HEK293 (cell line): Measurements from ENCODE around the gene PHACTR3.

Experiments used
- CTCF ChIA-PET: fragments of 350-600 bp; formaldehyde crosslinking; extraction: SDS; loops from one replicate; lab custom pipeline; 2021; ENCODE audit warnings: antibody characterized with exemption; lab: Yijun Ruan, JAX
- POLR2A ChIA-PET: fragments of 300-600 bp; formaldehyde crosslinking; extraction: SDS; loops from one replicate; lab custom pipeline; 2020; ENCODE audit warnings: antibody characterized with exemption, inconsistent platforms; lab: Yijun Ruan, JAX
- H3K27ac ChIP-seq: fragments of 200-500 bp; sonication (Bioruptor generic); 2 replicates; pipeline ENCODE4 v1.5.1; 2014; ENCODE audit warnings: low read depth, low read length, control low read depth, inconsistent platforms; ENCODE audit errors: extremely low read depth
- H3K36me3 ChIP-seq, 2 experiments: fragments of 200-500 bp in 1 of 2; sonication (Bioruptor generic) in 1 of 2; 1 replicate in 1 of 2; 2 replicates in 1 of 2; pipeline ENCODE4 v1.5.1; 2014 to 2017; ENCODE audit warnings: inconsistent platforms in 2 of 2, low read length in 2 of 2; ENCODE audit not compliant: control insufficient read depth in 2 of 2, insufficient read depth in 1 of 2
- H3K4me1 ChIP-seq: fragments of 200-500 bp; sonication (Bioruptor generic); 2 replicates; pipeline ENCODE4 v1.5.1; 2014; ENCODE audit warnings: mild to moderate bottlenecking, low read length, inconsistent platforms; ENCODE audit not compliant: control insufficient read depth, insufficient read depth
- H3K4me3 ChIP-seq: 2 replicates; pipeline ENCODE4 v1.5.1; 2011; ENCODE audit warnings: low read depth, mild to moderate bottlenecking, control low read depth, low read length, moderate library complexity
- H3K9me3 ChIP-seq: fragments of 200-500 bp; sonication (Bioruptor generic); 2 replicates; pipeline ENCODE4 v1.5.1; 2014; ENCODE audit warnings: low read depth, low read length, inconsistent platforms; ENCODE audit not compliant: control insufficient read depth, insufficient read depth
- KLF8 ChIP-seq: fragments of 450-650 bp; formaldehyde crosslinking; IDR thresholded peaks from 2 replicates; pipeline ENCODE4 v1.5.1; 2016; ENCODE audit warnings: missing biosample characterization, missing genetic modification characterization
- MEIS1 ChIP-seq: sonication (generic); formaldehyde crosslinking; IDR thresholded peaks from 2 replicates; pipeline ENCODE4 v1.8.1; 2022; ENCODE audit warnings: missing genetic modification reagents, mild to moderate bottlenecking, borderline replicate concordance
- SCRT1 ChIP-seq: fragments of 450-650 bp; formaldehyde crosslinking; IDR thresholded peaks from 2 replicates; pipeline ENCODE4 v1.5.1; 2016; ENCODE audit warnings: missing biosample characterization, missing genetic modification characterization, borderline replicate concordance
- SP2 ChIP-seq: fragments of 450-650 bp; formaldehyde crosslinking; IDR thresholded peaks from 2 replicates; pipeline ENCODE4 v1.5.1; 2016; ENCODE audit warnings: missing biosample characterization, missing genetic modification characterization
- ZBTB1 ChIP-seq: fragments of 450-650 bp; formaldehyde crosslinking; IDR thresholded peaks from 2 replicates; pipeline ENCODE4 v1.5.1; 2016; ENCODE audit warnings: missing biosample characterization, missing genetic modification characterization
- ZFHX2 ChIP-seq: fragments of 450-650 bp; formaldehyde crosslinking; conservative IDR thresholded peaks from 2 replicates; pipeline ENCODE4 v1.5.1; 2016; ENCODE audit warnings: missing biosample characterization, missing genetic modification characterization
- ZNF140 ChIP-seq: fragments of 450-650 bp; formaldehyde crosslinking; IDR thresholded peaks from 2 replicates; pipeline ENCODE4 v1.5.1; 2016; ENCODE audit warnings: missing biosample characterization, missing genetic modification characterization
- ZNF248 ChIP-seq: fragments of 450-650 bp; formaldehyde crosslinking; IDR thresholded peaks from 2 replicates; pipeline ENCODE4 v1.5.1; 2017; ENCODE audit warnings: missing biosample characterization, missing genetic modification characterization
- ZNF335 ChIP-seq: fragments of 450-650 bp; formaldehyde crosslinking; conservative IDR thresholded peaks from 2 replicates; pipeline ENCODE4 v1.5.1; 2016; ENCODE audit warnings: missing biosample characterization, missing genetic modification characterization
- ZNF366 ChIP-seq: fragments of 450-650 bp; formaldehyde crosslinking; conservative IDR thresholded peaks from 2 replicates; pipeline ENCODE4 v1.5.1; 2016; ENCODE audit warnings: missing biosample characterization, missing genetic modification characterization
- ZNF394 ChIP-seq: fragments of 450-650 bp; formaldehyde crosslinking; IDR thresholded peaks from 2 replicates; pipeline ENCODE4 v1.5.1; 2016; ENCODE audit warnings: missing biosample characterization, missing genetic modification characterization, mild to moderate bottlenecking, moderate library complexity, borderline replicate concordance
- ZNF404 ChIP-seq: fragments of 450-650 bp; formaldehyde crosslinking; IDR thresholded peaks from 2 replicates; pipeline ENCODE4 v1.5.1; 2017; ENCODE audit warnings: missing biosample characterization, missing genetic modification characterization
- ZNF514 ChIP-seq: fragments of 450-650 bp; formaldehyde crosslinking; IDR thresholded peaks from 2 replicates; pipeline ENCODE4 v1.5.1; 2016; ENCODE audit warnings: missing biosample characterization, missing genetic modification characterization
- ZNF521 ChIP-seq: fragments of 450-650 bp; formaldehyde crosslinking; IDR thresholded peaks from 2 replicates; pipeline ENCODE4 v1.5.1; 2017; ENCODE audit warnings: missing biosample characterization, mild to moderate bottlenecking, missing genetic modification characterization
- ZNF560 ChIP-seq: fragments of 450-650 bp; formaldehyde crosslinking; IDR thresholded peaks from 2 replicates; pipeline ENCODE4 v1.5.1; 2017; ENCODE audit warnings: missing biosample characterization, missing genetic modification characterization, borderline replicate concordance
- ZNF610 ChIP-seq: fragments of 450-650 bp; formaldehyde crosslinking; IDR thresholded peaks from 2 replicates; pipeline ENCODE4 v1.5.1; 2016; ENCODE audit warnings: missing biosample characterization, missing genetic modification characterization, borderline replicate concordance
- ZNF777 ChIP-seq: fragments of 450-650 bp; formaldehyde crosslinking; IDR thresholded peaks from 2 replicates; pipeline ENCODE4 v1.5.1; 2017; ENCODE audit warnings: missing biosample characterization, missing genetic modification characterization, borderline replicate concordance
- TF ChIP-seq, protein P1 (sequence below): fragments of 450-650 bp; formaldehyde crosslinking; IDR thresholded peaks from 2 replicates; pipeline ENCODE4 v1.5.1; 2016; ENCODE audit warnings: missing biosample characterization, missing genetic modification characterization
- TF ChIP-seq, protein P2 (sequence below): sonication (generic); formaldehyde crosslinking; IDR thresholded peaks from 2 replicates; pipeline ENCODE4 v1.8.1; 2022; ENCODE audit warnings: mild to moderate bottlenecking, moderate library complexity, missing genetic modification reagents
- TF ChIP-seq, protein P3 (sequence below): fragments of 450-650 bp; formaldehyde crosslinking; conservative IDR thresholded peaks from 2 replicates; pipeline ENCODE4 v1.5.1; 2016; ENCODE audit warnings: low read depth, missing biosample characterization, missing genetic modification characterization
- TF ChIP-seq, protein P4 (sequence below): fragments of 450-650 bp; formaldehyde crosslinking; IDR thresholded peaks from 2 replicates; pipeline ENCODE4 v1.5.1; 2017; ENCODE audit warnings: missing biosample characterization, mild to moderate bottlenecking, missing genetic modification characterization, moderate library complexity

Gene PHACTR3

DNA sequence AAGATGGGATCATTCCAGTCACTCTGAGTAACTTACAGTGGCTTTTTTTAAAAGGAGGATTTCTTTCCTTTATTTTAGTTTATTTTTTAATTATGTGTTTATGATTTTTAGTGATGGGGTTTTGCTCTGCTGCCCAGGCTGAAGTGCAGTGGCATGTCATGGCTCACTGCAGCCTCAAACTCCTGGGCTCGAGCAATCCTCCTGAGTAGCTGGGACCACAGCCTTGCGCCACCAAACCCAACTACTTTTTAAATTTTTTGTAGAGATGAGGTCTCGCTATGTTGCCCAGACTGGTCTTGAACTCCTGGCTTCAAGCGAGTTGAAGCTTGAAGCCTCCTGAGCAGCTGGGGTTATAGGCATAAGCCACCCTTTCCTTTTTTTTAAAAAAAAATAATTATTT lies 31.8 kb upstream of the PHACTR3 start:
- no peaks in the 10 kb centered on the region for H3K9me3 ChIP-seq
- ChIA-PET POLR2A (no interaction called here), CTCF (interaction anchor here (0.7 to 2.9 kb wide), 9 partner anchors 8 to 405 kb away, joined by 3 to 18 read pairs (median 5); no protein-coding TSS in a partner anchor)
- H3K27ac ChIP-seq = no peak overlapping the region
- H3K4me1 ChIP-seq = no peaks in the 10 kb centered on the region
- TF ChIP-seq MEIS1 (CRISPR knock-in tag) = no peak
- TF ChIP-seq, protein P1, sequence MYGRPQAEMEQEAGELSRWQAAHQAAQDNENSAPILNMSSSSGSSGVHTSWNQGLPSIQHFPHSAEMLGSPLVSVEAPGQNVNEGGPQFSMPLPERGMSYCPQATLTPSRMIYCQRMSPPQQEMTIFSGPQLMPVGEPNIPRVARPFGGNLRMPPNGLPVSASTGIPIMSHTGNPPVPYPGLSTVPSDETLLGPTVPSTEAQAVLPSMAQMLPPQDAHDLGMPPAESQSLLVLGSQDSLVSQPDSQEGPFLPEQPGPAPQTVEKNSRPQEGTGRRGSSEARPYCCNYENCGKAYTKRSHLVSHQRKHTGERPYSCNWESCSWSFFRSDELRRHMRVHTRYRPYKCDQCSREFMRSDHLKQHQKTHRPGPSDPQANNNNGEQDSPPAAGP = no peak
- TF ChIP-seq, all 188 proteins: peak for 0
- no peak overlapping the region for H3K4me3 ChIP-seq
- H3K36me3 ChIP-seq = no peaks in the 10 kb centered on the region

DNA sequence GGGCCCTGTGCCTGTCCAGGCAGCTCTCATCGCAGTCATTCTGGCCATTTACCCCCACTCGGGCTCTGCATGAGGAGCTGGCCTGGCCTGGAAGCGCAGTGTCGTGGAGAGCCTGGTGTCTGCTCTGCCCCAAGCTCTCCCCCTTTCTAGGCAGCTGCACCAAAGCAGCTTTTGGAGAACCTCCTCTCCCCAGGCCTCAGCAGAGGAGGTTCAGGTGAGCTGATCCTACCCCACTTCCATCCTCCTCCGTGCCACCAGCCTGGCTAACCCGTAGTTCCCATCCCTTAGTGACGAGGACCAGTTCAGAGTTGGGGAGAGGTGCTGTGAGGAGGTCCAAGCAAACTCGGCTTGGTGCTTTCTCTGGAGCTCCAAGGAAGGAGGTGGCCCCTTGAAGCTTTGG lies 30.5 kb upstream of the PHACTR3 start:
- H3K4me1 ChIP-seq = no peaks in the 10 kb centered on the region
- POLR2A ChIA-PET = interaction anchor here (1.0 kb wide), 1 partner anchor 367 kb away, joined by 3 read pairs; the partner anchor contains the start of genes FAM217B and PPP1R3D
- H3K9me3 ChIP-seq = no peaks in the 10 kb centered on the region
- no peaks in the 10 kb centered on the region for H3K36me3 ChIP-seq
- H3K4me3 ChIP-seq = no peak overlapping the region
- TF ChIP-seq SCRT1 (tag by site-specific recombination) (no peak), KLF8 (no peak), ZFHX2 (no peak), ZNF521 (tag by site-specific recombination) (no peak), SP2 (no peak), ZNF335 (no peak), ZNF560 (tag by site-specific recombination) (no peak), ZNF610 (tag by site-specific recombination) (no peak), ZNF248 (no peak), ZNF404 (tag by site-specific recombination) (no peak), ZNF777 (tag by site-specific recombination) (no peak), ZNF514 (no peak), ZNF394 (tag by site-specific recombination) (no peak), ZBTB1 (tag by site-specific recombination) (no peak), ZNF140 (tag by site-specific recombination) (no peak), ZNF366 (no peak)
- TF ChIP-seq, protein P2, sequence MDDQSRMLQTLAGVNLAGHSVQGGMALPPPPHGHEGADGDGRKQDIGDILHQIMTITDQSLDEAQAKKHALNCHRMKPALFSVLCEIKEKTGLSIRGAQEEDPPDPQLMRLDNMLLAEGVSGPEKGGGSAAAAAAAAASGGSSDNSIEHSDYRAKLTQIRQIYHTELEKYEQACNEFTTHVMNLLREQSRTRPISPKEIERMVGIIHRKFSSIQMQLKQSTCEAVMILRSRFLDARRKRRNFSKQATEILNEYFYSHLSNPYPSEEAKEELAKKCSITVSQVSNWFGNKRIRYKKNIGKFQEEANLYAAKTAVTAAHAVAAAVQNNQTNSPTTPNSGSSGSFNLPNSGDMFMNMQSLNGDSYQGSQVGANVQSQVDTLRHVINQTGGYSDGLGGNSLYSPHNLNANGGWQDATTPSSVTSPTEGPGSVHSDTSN (CRISPR knock-in tag) = no peak
- TF ChIP-seq, protein P3, sequence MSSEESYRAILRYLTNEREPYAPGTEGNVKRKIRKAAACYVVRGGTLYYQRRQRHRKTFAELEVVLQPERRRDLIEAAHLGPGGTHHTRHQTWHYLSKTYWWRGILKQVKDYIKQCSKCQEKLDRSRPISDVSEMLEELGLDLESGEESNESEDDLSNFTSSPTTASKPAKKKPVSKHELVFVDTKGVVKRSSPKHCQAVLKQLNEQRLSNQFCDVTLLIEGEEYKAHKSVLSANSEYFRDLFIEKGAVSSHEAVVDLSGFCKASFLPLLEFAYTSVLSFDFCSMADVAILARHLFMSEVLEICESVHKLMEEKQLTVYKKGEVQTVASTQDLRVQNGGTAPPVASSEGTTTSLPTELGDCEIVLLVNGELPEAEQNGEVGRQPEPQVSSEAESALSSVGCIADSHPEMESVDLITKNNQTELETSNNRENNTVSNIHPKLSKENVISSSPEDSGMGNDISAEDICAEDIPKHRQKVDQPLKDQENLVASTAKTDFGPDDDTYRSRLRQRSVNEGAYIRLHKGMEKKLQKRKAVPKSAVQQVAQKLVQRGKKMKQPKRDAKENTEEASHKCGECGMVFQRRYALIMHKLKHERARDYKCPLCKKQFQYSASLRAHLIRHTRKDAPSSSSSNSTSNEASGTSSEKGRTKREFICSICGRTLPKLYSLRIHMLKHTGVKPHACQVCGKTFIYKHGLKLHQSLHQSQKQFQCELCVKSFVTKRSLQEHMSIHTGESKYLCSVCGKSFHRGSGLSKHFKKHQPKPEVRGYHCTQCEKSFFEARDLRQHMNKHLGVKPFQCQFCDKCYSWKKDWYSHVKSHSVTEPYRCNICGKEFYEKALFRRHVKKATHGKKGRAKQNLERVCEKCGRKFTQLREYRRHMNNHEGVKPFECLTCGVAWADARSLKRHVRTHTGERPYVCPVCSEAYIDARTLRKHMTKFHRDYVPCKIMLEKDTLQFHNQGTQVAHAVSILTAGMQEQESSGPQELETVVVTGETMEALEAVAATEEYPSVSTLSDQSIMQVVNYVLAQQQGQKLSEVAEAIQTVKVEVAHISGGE = no peak
- TF ChIP-seq, protein P4, sequence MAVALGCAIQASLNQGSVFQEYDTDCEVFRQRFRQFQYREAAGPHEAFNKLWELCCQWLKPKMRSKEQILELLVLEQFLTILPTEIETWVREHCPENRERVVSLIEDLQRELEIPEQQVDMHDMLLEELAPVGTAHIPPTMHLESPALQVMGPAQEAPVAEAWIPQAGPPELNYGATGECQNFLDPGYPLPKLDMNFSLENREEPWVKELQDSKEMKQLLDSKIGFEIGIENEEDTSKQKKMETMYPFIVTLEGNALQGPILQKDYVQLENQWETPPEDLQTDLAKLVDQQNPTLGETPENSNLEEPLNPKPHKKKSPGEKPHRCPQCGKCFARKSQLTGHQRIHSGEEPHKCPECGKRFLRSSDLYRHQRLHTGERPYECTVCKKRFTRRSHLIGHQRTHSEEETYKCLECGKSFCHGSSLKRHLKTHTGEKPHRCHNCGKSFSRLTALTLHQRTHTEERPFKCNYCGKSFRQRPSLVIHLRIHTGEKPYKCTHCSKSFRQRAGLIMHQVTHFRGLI (tag by site-specific recombination) = no peak
- TF ChIP-seq, all 188 proteins: peak for 0
- CTCF ChIA-PET = interaction anchor here (0.7 to 1.3 kb wide), 5 partner anchors 12 to 125 kb away, joined by 3 to 7 read pairs (median 3); no protein-coding TSS in a partner anchor
- H3K27ac ChIP-seq = no peak overlapping the region
